ENCODE measurements around the gene TRIM9.

- TF ChIP-seq CTCF (conservative IDR thresholded peaks at IDR 0.05; ENCODE audit: low read depth, low read length) (no peak), EZH2phosphoT487 (IDR thresholded peaks at IDR 0.05; ENCODE audit: borderline replicate concordance, low read length) (no peak), EZH2 (IDR thresholded peaks at IDR 0.05; ENCODE audit: low read length, unreplicated experiment) (no peak)
These were observed 53.8 kb downstream of the TRIM9 start for GRCh38 chr14:51041108-51041531.
